SKM-1 treated with dmso at 0.1 percent for 144 hours (cell line): ENCODE measurements around the gene PREX1.

ENCODE experiments used
- DNase-seq: peaks from one replicate; lab custom pipeline; 2025; ENCODE audit not compliant: unreplicated experiment; lab: John Stamatoyannopoulos, UW

PREX1 gene

DNA sequence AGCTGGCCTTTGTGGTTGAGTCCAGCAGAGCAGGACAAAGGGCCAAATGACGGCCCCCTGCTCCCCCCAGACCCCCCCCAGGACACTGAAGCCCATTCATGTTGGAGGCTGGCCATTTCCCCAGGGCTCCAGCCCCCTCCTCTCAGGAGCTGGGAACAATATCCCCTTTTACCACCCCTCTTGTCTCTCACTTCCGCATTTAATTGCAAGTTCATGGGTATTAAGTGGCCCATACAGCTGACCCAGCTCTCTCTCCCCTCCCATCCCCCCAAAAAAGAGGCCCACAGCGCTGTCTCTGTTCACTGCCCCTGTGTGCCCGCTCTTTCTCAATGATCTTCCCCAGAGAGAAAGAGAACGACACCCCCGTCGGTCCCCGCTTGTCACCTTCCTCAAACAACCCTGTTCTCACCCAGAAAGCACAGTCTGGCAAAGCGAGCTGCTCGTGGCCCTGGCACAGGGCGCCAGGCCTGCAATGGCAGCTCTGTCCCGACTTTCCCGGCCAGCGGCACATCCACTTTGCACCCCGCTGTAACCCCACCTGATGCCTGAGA lies 30.4 kb downstream of the PREX1 start:
- peak; percentile 37 for DNase-seq

DNA sequence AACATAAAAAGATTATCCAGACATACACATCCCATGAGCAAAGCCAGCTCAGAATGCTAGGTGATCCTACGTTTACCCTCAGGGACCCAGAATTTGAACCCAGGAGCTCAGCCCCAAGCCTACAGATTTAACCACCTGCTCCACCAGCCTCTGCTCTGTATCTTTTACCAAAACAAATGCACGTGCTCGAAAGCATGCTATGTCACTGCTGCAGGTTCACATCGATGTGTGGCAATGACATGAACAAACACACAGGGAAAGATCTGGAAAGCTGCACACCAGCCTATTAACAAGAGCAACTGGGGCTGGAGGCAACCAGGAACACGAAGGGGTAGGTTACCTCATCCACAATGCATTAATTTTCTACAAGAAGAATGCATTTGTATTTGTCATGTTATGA lies 32.1 kb downstream of the PREX1 start:
- no peak for DNase-seq

DNA sequence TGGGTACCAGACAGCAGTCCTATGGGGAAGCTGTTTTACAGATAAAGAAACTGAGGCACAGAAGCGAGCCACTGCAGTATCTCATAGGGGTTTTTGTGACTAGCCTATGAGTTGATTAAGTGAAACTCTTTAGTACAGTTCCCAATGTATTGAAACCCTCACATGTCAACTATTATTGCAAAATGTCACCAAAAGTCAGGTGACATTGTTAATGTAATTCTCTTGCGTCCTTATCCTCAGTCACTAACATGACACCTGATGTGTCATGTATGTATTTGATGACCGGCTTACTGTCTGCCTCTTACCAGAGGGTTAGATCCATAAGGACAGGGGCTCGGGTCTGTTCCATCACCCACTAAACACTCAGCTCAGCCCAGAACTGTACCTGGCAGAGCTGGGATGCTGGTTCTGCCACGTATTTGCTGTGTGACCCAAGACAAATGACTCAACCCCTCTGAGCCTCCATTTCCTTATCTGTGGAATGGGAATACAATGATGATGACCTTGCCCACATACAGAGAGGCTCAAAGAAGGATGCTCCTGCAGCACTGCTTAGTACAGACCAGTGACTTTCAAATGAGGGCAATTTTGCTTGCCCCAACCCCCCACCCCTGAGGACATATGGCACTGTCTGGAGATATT lies 32.9 kb downstream of the PREX1 start:
- no peak for DNase-seq

DNA sequence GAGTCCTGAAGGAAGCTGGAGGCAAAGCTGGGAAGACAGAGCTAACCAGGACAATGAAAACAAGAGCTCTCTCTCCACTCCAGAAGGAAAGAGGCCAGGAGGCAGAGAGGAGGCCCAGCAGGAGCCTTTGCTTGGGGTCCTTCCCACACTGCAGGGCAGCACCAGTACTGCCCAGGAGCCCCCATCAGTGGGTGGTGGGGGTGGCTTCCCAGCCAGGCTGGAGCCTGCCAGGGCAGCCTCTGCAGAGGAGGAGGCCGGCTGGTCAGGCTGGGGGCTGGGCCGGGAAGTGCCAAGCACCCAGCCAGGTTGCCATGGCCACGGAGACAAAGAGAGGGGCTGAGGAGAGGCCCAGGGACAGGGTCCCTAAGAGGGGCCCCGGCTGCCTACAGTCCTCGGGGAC lies 33.4 kb downstream of the PREX1 start:
- DNase-seq = no peak

- DNase-seq = no peak
Observed at GRCh38 chr20:48793776-48794175, 34.0 kb downstream of the PREX1 start.

DNA sequence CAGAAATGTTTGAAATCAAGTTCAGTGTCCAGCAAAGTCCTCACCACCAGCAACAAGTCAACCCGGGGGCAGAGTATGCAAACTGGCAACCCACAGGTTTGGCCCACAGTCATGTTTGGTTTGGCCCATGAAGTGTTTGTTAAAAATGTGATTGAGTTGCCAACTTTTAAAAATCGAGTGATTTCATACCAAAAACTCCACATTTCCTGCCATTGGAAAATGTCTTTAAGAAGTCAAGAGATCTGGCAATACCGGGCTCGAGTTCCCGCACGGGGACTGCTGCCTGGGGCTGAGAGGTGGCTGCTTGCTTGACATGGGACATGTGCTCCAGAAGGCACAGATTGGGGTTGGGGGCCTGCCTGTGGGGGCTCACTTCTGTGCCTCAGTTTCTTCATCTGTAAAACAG lies 36.1 kb downstream of the PREX1 start:
- no peak for DNase-seq

GRCh38 chr20:48791014-48791413 lies 36.8 kb downstream of the PREX1 start:
- no peak for DNase-seq

DNA sequence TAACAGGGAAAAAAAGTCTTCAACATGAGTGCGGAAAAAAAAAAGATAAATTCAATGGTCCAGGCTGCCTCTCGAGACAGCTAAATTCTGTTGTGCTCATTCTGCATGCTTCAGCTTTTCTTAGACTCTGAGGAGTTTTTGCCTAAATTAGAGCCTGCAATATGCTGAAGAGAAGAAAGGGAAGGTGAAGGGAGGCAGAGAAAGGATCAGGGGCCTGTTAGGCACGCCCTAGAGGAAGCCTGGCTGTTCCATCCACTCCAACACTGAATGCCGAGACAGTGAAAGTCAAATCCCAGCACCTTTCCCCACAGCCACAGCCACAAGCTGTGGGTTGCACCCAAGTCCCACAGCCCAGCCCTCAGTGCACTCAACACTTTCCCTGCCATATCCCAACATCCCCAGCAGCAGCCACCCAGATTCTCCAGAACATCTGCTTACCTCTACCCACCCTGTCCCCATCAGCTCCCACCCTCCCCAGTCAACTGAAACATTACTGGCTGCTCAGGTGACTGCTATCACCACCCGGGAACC lies 37.3 kb downstream of the PREX1 start:
- DNase-seq = no peak

- no peak for DNase-seq
Observed at GRCh38 chr20:48789781-48790472, 37.9 kb downstream of the PREX1 start.

DNA sequence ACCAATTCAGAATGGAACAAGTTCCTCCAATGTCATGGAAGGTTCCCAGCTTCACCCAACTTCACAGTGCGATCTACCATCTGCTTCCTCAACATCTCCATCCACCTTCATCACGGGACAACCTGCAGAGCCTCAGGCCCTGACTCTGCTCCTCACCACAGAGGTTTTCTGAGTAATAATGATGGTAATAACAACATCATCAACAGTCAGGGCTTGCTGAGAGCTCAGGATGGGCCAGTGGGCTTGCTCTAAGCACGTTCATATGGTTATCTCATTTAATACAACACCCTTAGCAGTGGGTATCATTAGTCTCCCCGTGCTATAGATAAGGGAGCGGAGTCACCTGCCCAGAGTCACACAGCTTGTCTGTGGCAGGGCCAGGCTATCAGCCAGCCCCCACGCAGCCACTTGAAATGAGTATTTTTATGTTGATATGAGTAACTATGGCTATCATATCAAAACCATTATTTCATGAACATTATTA lies 38.6 kb downstream of the PREX1 start:
- DNase-seq = no peak

DNA sequence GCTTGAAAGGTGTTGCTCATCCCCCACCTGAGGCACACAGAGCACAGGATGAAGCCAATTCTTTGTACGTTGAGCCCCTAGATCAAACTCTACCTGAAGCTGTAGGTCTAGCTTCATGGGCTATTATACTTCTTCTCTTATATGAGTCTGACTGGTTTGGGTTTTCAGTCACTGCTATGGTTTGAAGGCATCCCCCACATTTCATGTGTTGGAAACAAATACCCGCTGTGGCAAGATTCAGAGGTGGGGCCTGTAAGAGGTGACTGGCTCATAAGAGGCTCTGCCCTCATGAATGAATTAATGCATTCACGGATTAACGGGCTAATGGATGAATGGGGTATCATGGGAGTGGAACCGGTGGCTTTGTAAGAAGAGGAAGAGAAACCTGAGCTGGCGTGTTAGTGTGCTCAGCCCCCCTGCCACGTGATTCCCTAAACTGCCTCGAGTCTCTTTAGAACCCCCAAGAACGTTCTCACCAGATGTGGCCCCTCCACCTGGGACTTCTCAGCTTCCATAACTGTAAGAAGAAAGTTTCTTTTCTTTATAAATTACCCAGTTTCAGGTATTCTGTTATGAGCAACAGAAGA lies 39.2 kb downstream of the PREX1 start:
- DNase-seq = peak; percentile 12

DNA sequence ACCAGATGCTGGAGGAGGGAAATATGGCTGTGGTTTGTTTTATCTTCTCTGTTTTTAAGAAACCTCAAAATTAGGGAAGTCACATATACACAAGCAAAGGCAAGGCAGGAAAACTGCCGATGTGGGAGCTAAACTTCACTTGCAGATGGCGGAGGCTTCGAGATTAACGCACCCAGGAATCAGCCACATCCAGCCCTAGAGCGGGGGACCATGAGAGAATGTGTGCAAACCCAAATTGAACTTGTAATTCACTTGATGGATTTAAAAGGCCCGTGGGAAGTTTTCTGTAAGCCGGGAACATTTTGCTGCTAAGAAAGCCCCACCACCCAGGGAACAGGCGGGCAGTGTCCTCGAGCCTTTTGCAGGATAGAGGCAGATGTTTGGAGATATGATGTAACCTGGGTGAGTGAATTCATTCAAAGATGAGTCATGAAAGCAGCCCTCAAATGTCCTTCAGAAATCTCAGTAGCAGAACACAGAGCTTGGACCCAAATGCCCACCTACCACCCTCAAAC lies 39.9 kb downstream of the PREX1 start:
- DNase-seq = peak; percentile 83

DNA sequence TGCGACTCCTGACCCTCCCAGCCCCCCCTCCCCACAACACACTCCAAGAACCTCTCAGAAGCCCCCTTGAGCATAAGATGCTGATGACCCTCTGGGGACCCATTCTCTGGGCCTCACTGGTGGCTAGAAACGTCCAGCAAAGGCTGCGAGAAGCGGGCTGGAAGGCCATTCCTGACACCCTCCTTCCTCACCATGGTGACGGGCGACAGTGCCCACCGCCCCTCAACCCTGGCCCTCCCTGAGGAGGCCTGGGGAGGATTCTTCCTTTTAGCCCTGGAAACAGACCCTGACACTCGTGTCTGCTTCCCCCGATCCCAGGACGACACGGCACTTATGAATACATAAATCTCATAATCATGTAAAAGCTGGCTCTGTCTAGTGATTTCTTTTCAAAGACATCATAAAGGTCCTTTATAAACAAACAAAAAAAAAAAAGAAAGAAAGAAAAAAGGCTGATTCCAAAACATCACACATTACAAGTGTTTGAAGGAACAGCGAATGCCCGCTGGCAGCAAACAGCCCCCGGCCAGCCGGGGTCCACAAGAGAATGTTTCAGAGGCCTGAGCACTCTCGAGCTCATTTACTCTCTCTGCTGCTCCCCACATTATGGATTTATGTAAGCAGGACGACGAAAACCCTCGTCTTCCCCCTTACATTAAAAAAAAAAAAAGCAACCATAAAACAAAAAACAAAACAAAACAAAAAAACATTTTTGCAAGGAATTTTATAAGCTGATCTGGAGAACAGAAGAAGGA lies 40.7 kb downstream of the PREX1 start:
- no peak for DNase-seq

GRCh38 chr20:48785801-48786200 lies 42.0 kb downstream of the PREX1 start:
- no peak for DNase-seq

DNA sequence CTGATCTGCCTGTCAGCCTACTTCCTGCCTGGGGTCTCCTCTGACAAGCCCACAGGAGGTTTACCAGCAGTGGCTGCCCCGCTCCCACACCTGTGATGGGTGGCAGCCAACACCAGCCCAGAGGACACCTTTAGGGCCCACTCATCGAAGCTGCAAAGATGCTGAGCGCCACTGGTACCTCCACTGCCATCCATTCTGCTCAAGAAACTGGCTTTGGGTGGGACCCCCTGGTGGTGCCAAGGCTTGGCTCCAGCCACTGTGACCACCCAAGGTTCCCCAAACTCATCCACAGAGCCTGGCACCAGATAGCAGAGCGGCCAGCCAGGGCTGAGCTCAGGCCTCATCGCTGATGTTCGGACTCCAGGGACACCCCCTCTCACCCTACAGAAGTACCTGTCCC lies 42.5 kb downstream of the PREX1 start:
- no peak for DNase-seq

DNA sequence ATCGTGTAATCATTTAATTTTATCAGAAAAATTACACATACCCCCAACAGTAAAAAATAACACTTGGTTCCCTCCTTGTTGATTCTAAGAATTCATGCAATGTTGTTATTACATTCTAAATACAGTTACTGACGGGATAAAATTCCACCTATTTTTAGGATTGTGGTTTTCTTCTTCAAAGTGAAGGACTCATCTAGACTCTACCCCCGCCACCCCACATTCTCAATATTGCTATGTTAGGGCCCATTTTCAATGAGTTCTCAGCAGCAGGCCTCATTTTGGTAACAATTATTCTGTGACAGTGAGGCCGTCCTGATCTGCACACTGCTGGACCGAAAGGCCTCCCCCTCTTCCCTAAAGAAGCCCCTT lies 43.5 kb downstream of the PREX1 start:
- no peak for DNase-seq

GRCh38 chr20:48783533-48784272 lies 44.1 kb downstream of the PREX1 start:
- DNase-seq = no peak

DNA sequence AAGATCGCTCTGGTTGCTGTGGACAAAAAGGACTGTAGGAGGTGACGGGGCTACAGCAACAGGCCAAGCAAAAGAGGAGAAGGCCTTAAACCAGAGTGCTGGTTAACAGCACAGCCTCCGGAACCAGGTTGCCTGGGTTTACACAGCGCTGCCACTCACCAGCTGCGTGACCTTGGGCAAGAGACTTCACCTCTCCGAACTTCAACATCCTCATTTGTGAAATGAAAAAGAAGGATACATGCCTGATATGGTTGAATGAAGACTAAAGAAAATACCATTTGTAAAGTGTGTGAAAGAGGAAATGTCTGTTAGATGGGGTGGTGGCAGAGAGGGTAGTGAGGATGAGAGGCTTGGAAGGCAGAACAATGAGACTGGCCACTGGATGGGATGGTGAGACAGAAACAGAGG lies 44.9 kb downstream of the PREX1 start:
- no peak for DNase-seq

- no peak for DNase-seq
Observed at GRCh38 chr20:48782053-48782452, 45.7 kb downstream of the PREX1 start.

GRCh38 chr20:48781634-48782033 lies 46.2 kb downstream of the PREX1 start:
- no peak for DNase-seq
